Stimulated activated CD4-positive, alpha-beta T cell treated with anti-CD3 and anti-CD28 coated beads, Interleukin-15, amount 100 ng/mL, for 48 hours (primary cell): ENCODE results near the gene NTRK3.

Experiments used
- DNase-seq, 2 donors: peaks; one replicate each; pipeline ENCODE4 v3.0.0-alpha.2; 2020; ENCODE audit warnings: low read depth in 2 of 2

Gene NTRK3

GRCh38 chr15:88120026-88120425 is 136.5 kb downstream of the NTRK3 start:
- DNase-seq, result no peak

DNA sequence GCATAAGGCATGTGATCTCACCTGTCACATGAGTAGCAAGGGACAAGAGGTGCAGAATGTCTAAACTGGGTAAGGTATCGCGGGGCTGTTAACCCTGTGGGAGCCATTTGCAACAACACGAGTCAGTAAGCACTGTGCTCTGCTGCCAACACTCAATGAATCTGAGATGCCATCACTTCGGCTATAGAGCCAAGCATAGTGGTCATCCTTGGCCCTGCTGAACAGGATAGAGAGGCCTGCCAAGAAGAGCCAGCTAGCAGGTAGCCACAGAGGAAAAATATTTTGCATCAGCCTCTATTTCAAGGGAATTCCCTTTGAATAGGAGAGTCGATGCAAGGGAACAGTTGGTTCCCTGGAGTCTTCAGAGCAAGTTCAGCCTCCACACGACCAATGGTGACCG is 137.8 kb downstream of the NTRK3 start:
- no peak for DNase-seq

DNA sequence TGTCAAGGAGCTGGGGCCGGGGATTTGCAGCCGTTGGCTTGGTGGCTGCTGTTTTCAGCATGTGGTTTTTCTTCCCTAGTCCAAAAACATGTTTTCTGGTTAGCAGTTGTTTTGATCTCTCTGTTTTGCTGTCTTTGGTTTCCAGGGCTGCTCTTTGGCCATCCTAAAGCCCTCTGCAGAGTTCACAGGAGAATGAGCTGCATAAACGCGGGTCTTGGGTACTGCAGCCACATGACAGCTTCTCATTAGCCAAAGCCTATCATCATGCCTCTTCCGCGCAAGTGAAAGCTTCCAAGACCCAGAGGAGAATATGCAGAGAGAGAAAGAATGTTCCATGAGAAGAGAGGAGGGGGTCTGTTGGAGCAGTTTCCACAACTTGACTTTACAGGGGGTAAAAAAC is 138.5 kb downstream of the NTRK3 start:
- no peak for DNase-seq

DNA sequence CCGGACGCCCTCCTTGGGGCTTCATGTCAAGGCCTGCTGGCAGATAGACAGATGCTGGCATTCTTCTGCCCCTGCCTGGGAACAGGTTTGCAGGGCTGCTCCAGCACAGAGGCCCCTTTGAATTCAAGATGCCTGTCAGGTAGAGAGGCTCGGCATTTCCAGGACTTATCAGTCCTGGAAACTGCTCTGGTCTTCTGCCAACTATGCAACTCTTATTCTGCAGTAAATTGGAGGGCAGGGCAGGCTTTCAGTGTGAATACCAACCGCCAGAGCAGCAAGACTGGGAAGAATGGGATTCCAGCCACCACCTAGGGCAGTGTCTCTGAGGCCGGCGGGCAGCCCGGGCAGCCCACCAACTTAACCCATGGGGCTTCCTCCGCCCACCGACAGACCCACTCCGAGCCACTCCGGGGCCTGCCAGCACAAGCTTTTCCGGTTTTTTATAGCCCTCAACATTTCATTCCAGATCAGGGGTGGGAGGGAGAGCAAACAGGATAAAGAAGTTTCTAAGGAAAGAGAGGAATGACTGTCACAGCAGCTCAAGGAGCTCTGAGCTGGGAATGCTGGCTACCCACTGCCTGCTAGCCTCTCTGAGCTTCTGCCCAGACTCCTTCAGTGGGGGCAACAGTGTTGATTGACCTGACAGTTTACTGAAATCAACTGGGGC is 140.9 kb downstream of the NTRK3 start:
- DNase-seq, result no peak

GRCh38 chr15:88113613-88114308 is 142.8 kb downstream of the NTRK3 start:
- DNase-seq, result no peak

DNA sequence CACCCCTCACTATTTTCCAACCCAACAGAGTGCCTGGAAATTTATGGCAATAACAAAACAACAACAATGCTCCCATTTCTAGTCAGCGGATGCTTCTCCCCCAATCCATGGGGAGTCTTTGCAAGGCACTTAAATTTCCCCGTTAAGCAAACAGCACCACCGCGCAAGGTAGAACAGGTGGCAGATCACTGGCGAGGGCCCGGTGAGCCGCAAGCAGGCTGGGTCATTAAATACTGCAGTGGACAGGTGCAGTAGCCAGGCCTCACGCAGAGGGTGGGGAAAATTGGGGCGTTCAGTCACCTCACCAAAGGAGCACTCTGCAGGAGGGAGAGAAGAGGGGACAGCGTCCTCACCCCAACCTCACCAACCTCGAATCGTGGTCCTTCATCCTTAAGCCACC is 147.5 kb downstream of the NTRK3 start:
- DNase-seq, result no peak

GRCh38 chr15:88108477-88108876 is 148.1 kb downstream of the NTRK3 start:
- no peak for DNase-seq

GRCh38 chr15:88106074-88106473 is 150.5 kb downstream of the NTRK3 start:
- no peak for DNase-seq

DNA sequence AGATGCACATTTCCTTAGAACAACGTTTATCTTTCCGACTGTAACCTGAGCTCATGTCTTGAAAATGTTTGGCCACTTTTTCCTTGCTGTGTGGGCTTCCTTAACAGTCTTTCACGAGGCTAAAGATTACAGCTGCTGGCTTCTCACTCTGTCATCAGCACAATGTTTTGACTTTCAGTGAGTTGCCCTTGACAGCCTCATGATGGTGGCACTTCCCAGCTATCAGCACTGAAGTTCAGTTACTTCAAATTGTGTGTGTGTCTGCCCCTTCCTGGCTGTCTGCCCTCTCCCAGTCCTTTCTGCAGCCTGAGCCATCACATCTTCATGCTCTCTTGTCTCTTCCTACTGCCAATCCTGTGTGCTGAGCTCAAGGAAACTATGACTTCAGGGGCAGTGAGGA is 152.2 kb downstream of the NTRK3 start:
- DNase-seq, result no peak

DNA sequence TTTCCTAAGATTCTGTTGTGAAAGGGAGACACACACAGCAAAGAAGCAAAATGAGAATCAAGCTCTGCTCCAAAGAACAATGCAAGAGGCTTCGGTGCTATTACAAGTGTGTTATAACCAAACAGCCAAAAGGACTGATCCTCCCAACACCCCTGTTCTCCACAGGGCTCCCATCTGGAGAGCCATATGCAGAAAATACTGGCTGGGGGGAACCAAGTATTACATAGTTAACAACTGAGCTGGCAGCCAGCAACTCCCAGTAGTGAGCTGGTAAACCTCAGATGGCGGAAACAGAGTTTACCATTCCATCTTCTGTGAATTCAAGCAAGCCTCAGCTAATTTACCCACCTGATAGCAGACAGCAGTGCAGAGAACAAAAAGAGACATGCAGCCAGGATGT is 156.4 kb downstream of the NTRK3 start:
- no peak for DNase-seq

DNA sequence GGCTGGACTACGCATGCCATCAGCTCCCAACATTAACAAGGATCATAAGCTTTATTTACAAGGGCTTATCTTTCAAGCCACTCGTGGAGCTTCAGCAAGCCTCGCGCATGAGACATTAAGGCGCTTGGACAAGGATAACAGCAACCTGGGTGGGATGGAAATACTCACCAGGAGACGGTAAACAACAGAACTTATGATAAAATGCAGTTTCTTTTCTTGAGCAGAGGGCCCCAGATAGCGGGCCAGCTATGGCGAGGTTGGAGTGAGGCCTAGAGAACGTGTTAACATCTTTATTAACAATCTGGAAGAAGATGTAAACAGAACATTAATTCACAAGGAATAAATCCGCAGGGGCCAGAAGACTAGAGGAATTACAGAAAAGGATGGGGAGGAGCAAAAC is 158.2 kb downstream of the NTRK3 start:
- no peak for DNase-seq

- DNase-seq, result no peak
Measured at GRCh38 chr15:88091444-88092016, 165.0 kb downstream of the NTRK3 start.

DNA sequence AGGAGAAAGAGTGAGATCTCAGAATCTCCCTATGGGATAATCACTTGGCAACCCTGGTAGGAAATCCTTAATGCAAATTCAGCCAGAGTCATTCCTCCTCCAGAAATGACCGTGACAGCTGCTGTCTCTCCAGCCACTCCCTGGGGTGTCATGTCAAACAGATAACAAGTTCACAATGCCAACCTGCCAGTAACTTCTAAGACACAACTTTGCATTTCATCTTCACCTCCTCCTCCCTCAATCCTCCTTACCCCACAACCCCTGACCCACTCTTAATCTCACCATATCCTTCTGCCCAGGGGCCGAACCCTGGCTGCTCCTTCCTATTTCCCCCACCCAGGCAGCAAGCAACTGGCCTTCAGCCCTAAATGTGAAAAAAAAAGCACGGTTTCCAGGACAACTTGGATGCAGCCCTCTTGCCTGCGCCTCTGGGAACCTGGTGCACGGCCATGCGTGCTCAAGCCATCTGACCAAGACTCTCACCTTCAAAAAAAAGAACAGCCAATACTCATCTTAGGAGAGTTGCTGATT is 166.0 kb downstream of the NTRK3 start:
- DNase-seq, result no peak

DNA sequence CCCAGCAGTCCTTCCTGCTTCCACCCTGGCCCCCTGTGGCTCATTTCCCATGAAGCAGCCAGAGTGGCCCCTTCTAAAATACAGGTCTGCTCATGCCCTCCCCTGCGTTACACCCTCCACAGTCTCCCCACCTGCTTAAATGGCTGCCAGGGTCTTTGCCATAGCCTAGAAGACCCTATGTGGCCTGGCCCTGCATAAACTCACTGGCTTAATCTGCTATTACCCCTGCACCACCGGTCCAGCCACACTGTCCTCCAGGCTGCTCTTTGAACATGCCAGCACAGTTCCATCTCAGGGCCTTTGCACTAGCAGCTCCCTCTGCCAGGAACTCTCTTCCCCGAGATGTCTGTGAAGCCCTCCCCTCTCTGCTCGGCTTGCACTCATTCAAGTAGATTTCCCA is 166.8 kb downstream of the NTRK3 start:
- no peak for DNase-seq

- no peak for DNase-seq
Measured at GRCh38 chr15:88089024-88089620, 167.4 kb downstream of the NTRK3 start.

- no peak for DNase-seq
Measured at GRCh38 chr15:88083811-88084760, 172.5 kb downstream of the NTRK3 start.

DNA sequence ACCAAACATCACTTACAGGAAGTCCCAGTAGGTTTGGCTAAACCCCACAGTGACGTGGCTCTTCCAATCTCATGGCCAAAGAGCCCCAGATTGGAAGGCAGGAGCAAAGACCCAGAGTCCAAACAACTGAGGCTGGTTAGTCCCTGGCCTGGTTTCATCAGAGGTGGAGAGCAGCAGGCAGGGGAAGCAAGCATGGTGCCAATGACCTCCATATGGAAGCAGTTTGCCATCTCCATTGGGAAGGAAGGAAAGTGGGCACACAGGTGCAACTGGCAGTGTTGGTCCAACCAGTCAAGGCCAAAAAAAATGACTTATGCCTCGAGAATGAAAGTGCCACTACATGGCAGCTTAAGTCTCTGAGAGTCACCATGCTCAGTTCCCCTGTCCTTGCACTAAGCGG is 175.9 kb downstream of the NTRK3 start:
- DNase-seq, result no peak

- no peak for DNase-seq
Measured at GRCh38 chr15:88077296-88078020, 179.1 kb downstream of the NTRK3 start.

- DNase-seq, result no peak
Measured at GRCh38 chr15:88076328-88076727, 180.2 kb downstream of the NTRK3 start.

DNA sequence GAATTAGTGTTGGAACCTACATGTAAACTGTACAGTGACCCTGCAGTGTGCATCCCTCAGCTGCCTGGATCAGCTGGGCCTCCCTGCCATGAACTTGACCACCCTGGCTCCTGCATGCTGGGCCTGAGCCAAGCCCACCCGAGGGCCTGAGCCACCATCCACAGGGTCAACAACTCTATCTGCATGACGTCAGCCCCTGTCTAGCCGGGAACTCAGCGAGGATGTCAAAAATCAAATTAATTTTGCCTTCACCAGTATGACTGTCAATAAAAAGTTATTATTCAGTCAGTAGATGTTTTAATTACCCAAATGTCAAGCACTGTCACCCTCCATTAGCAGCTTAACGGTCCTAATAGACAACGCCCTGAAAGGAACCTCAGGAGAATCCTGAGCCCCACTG is 181.4 kb downstream of the NTRK3 start:
- no peak for DNase-seq

GRCh38 chr15:88074386-88074785 is 182.2 kb downstream of the NTRK3 start:
- DNase-seq, result no peak
